WTC11 (cell line): ENCODE results near the gene PTPRG.

Experiments used
- ESRRA ChIP-seq: sonication (generic); formaldehyde crosslinking; IDR thresholded peaks from 2 replicates; pipeline ENCODE4 v1.8.1; 2022; ENCODE audit warnings: mild to moderate bottlenecking, missing genetic modification reagents, borderline replicate concordance
- JAZF1 ChIP-seq: fragments of 250-450 bp; sonication (Bioruptor Pico); IDR thresholded peaks from 2 replicates; pipeline ENCODE4 v1.9.0; 2021; ENCODE audit warnings: moderate library complexity, mild to moderate bottlenecking, inconsistent platforms
- NR2C2 ChIP-seq: sonication (generic); formaldehyde crosslinking; IDR thresholded peaks from 2 replicates; pipeline ENCODE4 v1.8.0; 2022; ENCODE audit warnings: mild to moderate bottlenecking, missing genetic modification reagents
- SOX15 ChIP-seq: fragments of 250-450 bp; sonication (Bioruptor Pico); IDR thresholded peaks from 2 replicates; pipeline ENCODE4 v1.9.0; 2021; ENCODE audit warnings: mild to moderate bottlenecking
- TP53 ChIP-seq: sonication (generic); formaldehyde crosslinking; IDR thresholded peaks from 2 replicates; pipeline ENCODE4 v1.8.1; 2023; ENCODE audit warnings: mild to moderate bottlenecking, missing genetic modification reagents
- ZBTB21 ChIP-seq: sonication (generic); formaldehyde crosslinking; IDR thresholded peaks from 2 replicates; pipeline ENCODE4 v1.8.1; 2023; ENCODE audit warnings: mild to moderate bottlenecking, missing genetic modification reagents, borderline replicate concordance
- ZNF121 ChIP-seq: sonication (generic); formaldehyde crosslinking; IDR thresholded peaks from 2 replicates; pipeline ENCODE4 v1.8.0; 2023; ENCODE audit warnings: missing genetic modification reagents
- ZNF138 ChIP-seq: sonication (generic); formaldehyde crosslinking; conservative IDR thresholded peaks from 2 replicates; pipeline ENCODE4 v1.8.1; 2022; ENCODE audit warnings: mild to moderate bottlenecking, moderate library complexity, missing genetic modification reagents
- ZNF317 ChIP-seq: sonication (generic); formaldehyde crosslinking; IDR thresholded peaks from 2 replicates; pipeline ENCODE4 v1.8.1; 2023; ENCODE audit warnings: low read depth, mild to moderate bottlenecking, moderate library complexity, missing genetic modification reagents, borderline replicate concordance
- TF ChIP-seq, protein P1 (sequence below): fragments of 200-600 bp; IDR thresholded peaks from 2 replicates; pipeline ENCODE4 v1.8.0; 2022; ENCODE audit warnings: antibody characterized with exemption
- TF ChIP-seq, protein P2 (sequence below): sonication (generic); formaldehyde crosslinking; IDR thresholded peaks from 2 replicates; pipeline ENCODE4 v1.8.0; 2022; ENCODE audit warnings: mild to moderate bottlenecking, missing genetic modification reagents
- TF ChIP-seq, protein P3 (sequence below): fragments of 250-450 bp; sonication (Bioruptor Pico); IDR thresholded peaks from 2 replicates; pipeline ENCODE4 v2.1.2; 2022; ENCODE audit warnings: mild to moderate bottlenecking, moderate library complexity

DNA sequence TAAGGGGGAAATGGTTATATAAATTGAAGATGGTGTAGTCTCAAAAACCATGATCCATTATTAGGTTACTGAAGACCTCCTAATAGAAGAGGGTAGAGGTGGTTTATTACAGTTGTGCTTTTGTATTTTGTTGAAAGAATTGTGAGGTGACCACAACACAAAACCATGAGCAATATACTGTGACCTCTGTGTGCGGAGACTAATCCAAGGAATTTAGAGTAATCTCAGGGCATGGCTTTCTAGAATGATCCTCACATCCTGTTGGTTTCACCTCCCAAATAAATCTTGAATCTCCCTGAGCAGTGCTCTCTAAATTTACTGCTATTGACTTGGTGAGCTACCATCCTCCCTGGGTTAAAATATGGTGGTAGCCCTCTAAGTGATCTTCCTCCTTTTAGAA, 52.3 kb downstream of the PTPRG start:
- TF ChIP-seq, protein P1, sequence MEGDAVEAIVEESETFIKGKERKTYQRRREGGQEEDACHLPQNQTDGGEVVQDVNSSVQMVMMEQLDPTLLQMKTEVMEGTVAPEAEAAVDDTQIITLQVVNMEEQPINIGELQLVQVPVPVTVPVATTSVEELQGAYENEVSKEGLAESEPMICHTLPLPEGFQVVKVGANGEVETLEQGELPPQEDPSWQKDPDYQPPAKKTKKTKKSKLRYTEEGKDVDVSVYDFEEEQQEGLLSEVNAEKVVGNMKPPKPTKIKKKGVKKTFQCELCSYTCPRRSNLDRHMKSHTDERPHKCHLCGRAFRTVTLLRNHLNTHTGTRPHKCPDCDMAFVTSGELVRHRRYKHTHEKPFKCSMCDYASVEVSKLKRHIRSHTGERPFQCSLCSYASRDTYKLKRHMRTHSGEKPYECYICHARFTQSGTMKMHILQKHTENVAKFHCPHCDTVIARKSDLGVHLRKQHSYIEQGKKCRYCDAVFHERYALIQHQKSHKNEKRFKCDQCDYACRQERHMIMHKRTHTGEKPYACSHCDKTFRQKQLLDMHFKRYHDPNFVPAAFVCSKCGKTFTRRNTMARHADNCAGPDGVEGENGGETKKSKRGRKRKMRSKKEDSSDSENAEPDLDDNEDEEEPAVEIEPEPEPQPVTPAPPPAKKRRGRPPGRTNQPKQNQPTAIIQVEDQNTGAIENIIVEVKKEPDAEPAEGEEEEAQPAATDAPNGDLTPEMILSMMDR: no peak
- no peak for TF ChIP-seq ZNF138 (CRISPR knock-in tag)
- TF ChIP-seq, protein P2, sequence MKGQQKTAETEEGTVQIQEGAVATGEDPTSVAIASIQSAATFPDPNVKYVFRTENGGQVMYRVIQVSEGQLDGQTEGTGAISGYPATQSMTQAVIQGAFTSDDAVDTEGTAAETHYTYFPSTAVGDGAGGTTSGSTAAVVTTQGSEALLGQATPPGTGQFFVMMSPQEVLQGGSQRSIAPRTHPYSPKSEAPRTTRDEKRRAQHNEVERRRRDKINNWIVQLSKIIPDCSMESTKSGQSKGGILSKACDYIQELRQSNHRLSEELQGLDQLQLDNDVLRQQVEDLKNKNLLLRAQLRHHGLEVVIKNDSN: no peak
- no peak for TF ChIP-seq ESRRA
- TF ChIP-seq JAZF1: no peak
- TF ChIP-seq ZNF317: no peak
- no peak for TF ChIP-seq ZNF121 (CRISPR knock-in tag)
- TF ChIP-seq SOX15 (CRISPR knock-in tag): no peak
- TF ChIP-seq, protein P3, sequence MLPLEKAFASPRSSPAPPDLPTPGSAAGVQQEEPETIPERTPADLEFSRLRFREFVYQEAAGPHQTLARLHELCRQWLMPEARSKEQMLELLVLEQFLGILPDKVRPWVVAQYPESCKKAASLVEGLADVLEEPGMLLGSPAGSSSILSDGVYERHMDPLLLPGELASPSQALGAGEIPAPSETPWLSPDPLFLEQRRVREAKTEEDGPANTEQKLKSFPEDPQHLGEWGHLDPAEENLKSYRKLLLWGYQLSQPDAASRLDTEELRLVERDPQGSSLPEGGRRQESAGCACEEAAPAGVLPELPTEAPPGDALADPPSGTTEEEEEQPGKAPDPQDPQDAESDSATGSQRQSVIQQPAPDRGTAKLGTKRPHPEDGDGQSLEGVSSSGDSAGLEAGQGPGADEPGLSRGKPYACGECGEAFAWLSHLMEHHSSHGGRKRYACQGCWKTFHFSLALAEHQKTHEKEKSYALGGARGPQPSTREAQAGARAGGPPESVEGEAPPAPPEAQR (CRISPR knock-in tag): no peak
- TF ChIP-seq TP53 (CRISPR knock-in tag): no peak
- TF ChIP-seq NR2C2: no peak
- no peak for TF ChIP-seq ZBTB21 (CRISPR knock-in tag)
